Measurements from ENCODE around the gene ZNF841. TPM values are rescaled to one million over a fixed set of nuclear protein-coding genes. Genes with fewer than 3 reads are reported as not detected.

Gene ZNF841
- total RNA-seq, 1 donor from 2014 or later = 25.4 TPM

DNA sequence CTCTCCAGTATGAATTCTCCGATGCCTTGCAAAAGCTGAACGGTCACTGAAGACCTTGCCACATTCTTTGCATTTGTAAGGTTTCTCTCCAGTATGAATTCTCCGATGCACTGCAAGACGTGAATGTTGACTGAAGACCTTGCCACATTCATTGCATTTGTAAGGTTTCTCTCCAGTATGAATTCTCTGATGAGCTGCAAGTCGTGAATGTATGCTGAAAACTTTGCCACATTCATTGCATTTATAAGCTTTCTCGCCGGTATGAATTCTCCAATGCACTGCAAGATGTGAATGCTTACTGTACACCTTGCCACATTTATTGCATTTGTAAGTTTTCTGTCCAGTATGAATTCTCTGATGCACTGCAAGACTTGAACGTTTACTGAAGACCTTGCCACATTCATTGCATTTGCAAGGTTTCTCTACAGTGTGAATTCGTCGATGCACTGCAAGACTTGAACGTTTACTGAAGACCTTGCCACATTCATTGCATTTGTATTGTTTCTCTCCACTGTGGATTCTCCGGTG lies 20.0 kb upstream of the ZNF841 start:
- Mint-ChIP-seq H3K27ac (ENCODE audit: unreplicated experiment) (no peak overlapping the region), H3K4me3 (ENCODE audit: unreplicated experiment) (no peak overlapping the region), H3K27me3 (ENCODE audit: unreplicated experiment) (peaks cover 3% of the 10 kb centered on the region), H3K4me1 (ENCODE audit: low read depth, unreplicated experiment) (no peaks in the 10 kb centered on the region), H3K36me3 (ENCODE audit: unreplicated experiment) (peaks cover 83% of the 10 kb centered on the region), H3K9me3 (ENCODE audit: unreplicated experiment) (peaks cover 43% of the 10 kb centered on the region)
- TF ChIP-seq, protein P1, sequence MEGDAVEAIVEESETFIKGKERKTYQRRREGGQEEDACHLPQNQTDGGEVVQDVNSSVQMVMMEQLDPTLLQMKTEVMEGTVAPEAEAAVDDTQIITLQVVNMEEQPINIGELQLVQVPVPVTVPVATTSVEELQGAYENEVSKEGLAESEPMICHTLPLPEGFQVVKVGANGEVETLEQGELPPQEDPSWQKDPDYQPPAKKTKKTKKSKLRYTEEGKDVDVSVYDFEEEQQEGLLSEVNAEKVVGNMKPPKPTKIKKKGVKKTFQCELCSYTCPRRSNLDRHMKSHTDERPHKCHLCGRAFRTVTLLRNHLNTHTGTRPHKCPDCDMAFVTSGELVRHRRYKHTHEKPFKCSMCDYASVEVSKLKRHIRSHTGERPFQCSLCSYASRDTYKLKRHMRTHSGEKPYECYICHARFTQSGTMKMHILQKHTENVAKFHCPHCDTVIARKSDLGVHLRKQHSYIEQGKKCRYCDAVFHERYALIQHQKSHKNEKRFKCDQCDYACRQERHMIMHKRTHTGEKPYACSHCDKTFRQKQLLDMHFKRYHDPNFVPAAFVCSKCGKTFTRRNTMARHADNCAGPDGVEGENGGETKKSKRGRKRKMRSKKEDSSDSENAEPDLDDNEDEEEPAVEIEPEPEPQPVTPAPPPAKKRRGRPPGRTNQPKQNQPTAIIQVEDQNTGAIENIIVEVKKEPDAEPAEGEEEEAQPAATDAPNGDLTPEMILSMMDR (IDR thresholded peaks at IDR 0.05; ENCODE audit: partially characterized antibody, unreplicated experiment) = no peak
- DNase-seq = no peak

- Mint-ChIP-seq H3K4me1 (ENCODE audit: low read depth, unreplicated experiment) (no peaks in the 10 kb centered on the region), H3K36me3 (ENCODE audit: unreplicated experiment) (peaks cover 78% of the 10 kb centered on the region), H3K4me3 (ENCODE audit: unreplicated experiment) (no peak overlapping the region), H3K27me3 (ENCODE audit: unreplicated experiment) (peaks cover 3% of the 10 kb centered on the region), H3K27ac (ENCODE audit: unreplicated experiment) (no peak overlapping the region), H3K9me3 (ENCODE audit: unreplicated experiment) (peaks cover 39% of the 10 kb centered on the region)
- DNase-seq = no peak
- TF ChIP-seq, protein P1 (IDR thresholded peaks at IDR 0.05; ENCODE audit: partially characterized antibody, unreplicated experiment) = no peak
Measured at GRCh38 chr19:52114691-52115090, 19.1 kb upstream of the ZNF841 start.

DNA sequence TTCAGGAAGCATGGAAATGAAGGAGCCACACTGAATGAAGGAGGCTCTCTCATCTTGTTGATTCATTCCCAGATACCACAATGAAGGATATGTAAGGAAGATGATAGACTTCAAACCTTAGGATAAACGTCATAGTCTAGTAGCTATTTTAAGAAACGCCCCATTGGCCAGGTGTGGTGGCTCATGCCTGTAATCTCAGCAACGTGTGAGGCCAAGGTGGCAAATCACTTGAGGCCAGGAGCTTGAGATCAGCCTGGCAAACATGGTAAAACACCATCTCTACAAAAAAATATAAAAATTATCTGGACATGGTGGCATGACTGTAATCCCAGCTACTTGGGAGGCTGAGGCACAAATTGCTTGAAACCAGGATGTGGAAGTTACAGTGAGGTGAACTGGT lies 17.1 kb upstream of the ZNF841 start:
- no peak for DNase-seq
- Mint-ChIP-seq H3K9me3 (ENCODE audit: unreplicated experiment) (peaks cover 24% of the 10 kb centered on the region), H3K36me3 (ENCODE audit: unreplicated experiment) (peaks cover 67% of the 10 kb centered on the region), H3K4me1 (ENCODE audit: low read depth, unreplicated experiment) (no peaks in the 10 kb centered on the region), H3K27ac (ENCODE audit: unreplicated experiment) (no peak overlapping the region), H3K4me3 (ENCODE audit: unreplicated experiment) (no peak overlapping the region), H3K27me3 (ENCODE audit: unreplicated experiment) (peaks cover 2% of the 10 kb centered on the region)
- TF ChIP-seq, protein P1 (IDR thresholded peaks at IDR 0.05; ENCODE audit: partially characterized antibody, unreplicated experiment) = no peak

GRCh38 chr19:52110780-52111179 lies 15.2 kb upstream of the ZNF841 start:
- Mint-ChIP-seq H3K36me3 (ENCODE audit: unreplicated experiment) (peaks cover 63% of the 10 kb centered on the region), H3K27me3 (ENCODE audit: unreplicated experiment) (peaks cover 3% of the 10 kb centered on the region), H3K4me1 (ENCODE audit: low read depth, unreplicated experiment) (no peaks in the 10 kb centered on the region), H3K4me3 (ENCODE audit: unreplicated experiment) (no peak overlapping the region), H3K27ac (ENCODE audit: unreplicated experiment) (no peak overlapping the region), H3K9me3 (ENCODE audit: unreplicated experiment) (peaks cover 27% of the 10 kb centered on the region)
- TF ChIP-seq, protein P1 (IDR thresholded peaks at IDR 0.05; ENCODE audit: partially characterized antibody, unreplicated experiment) = no peak
- no peak for DNase-seq

DNA sequence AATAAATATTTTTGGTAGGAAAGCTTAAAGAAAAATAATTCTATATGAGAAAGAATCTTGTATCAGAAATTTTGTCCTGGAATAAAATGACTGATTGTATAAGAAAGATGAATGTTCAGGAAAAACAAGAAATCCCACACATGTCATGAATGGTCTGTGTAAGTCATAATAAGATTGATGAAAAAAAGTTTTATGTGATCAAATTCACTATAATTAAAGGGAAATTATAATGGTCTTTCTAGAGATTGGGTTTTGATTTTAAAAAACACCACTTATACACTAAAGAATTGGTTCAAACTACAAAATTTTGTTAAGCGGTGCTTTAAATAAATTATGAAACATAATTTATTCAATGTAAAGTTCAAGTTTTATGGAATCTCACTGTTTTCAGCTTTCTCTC lies 7.2 kb upstream of the ZNF841 start:
- no peak for DNase-seq
- no peaks in the 10 kb centered on the region for H3K4me1 Mint-ChIP-seq (ENCODE audit: low read depth, unreplicated experiment)
- no peak overlapping the region for H3K27ac Mint-ChIP-seq (ENCODE audit: unreplicated experiment)
- TF ChIP-seq, protein P1 (IDR thresholded peaks at IDR 0.05; ENCODE audit: partially characterized antibody, unreplicated experiment) = no peak
- H3K27me3 Mint-ChIP-seq (ENCODE audit: unreplicated experiment) = peaks cover 5% of the 10 kb centered on the region
- H3K36me3 Mint-ChIP-seq (ENCODE audit: unreplicated experiment) = peaks cover 12% of the 10 kb centered on the region
- no peak overlapping the region for H3K4me3 Mint-ChIP-seq (ENCODE audit: unreplicated experiment)
- peaks cover 11% of the 10 kb centered on the region for H3K9me3 Mint-ChIP-seq (ENCODE audit: unreplicated experiment)
